ENCODE results near the gene NMT2. TPM values are rescaled to one million over a fixed set of nuclear protein-coding genes. Genes with fewer than 3 reads are reported as not detected.
A peak's percentile ranks its signal among the peaks of the same experiment; 100 is the strongest.

The NMT2 gene
- total and polyA plus RNA-seq, 2 experiments from 2014 or later, result 11.7 to 16.8 TPM

DNA sequence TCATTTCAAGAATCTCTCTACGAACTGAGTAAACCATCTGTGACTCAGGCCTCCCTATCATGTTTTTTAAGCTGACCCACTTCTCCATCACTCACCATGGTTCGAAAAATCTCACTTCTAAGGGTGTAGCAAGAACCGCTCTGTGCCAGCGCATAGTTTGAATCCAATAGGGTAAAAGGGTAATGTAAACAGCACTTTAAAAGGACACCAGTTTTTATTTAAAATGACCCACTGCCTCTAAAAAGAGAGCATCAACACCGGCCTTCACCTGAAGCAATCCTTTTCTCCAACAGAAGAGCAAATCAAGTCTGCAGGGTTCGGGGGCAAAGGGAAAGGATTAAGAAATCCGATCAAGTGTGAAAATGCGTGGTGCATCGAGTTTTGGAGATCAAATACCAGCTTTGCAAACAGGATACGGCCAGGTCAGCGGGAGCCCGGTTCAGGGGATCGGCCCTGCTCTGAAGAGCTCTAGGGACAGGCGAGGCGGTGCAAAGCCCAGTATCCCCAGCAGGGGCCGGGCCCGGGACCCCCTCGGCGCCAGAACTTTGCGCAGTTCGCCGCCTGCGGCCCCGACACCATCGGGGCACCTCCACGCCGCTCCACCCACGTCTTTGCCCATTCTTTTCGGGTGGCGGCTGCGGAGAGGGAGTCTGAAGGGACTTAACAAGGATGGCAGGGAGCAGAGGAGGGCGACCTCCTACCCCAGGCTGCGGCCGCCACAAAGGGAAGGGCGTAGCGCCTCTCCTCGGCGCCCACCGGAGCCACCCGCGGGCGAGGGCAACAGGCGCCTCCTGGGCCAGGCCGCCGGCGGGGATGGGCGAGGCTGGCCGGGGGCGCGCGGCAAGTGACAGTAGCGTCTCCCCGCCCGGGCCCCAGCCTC, 842 bp downstream of the NMT2 start (continued):
- TF ChIP-seq, protein P1, sequence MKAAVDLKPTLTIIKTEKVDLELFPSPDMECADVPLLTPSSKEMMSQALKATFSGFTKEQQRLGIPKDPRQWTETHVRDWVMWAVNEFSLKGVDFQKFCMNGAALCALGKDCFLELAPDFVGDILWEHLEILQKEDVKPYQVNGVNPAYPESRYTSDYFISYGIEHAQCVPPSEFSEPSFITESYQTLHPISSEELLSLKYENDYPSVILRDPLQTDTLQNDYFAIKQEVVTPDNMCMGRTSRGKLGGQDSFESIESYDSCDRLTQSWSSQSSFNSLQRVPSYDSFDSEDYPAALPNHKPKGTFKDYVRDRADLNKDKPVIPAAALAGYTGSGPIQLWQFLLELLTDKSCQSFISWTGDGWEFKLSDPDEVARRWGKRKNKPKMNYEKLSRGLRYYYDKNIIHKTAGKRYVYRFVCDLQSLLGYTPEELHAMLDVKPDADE (IDR thresholded peaks at IDR 0.05), result 0 out of 2 replicates have a peak, but pooled peaks have one; percentile 34
- TF ChIP-seq, protein P2, sequence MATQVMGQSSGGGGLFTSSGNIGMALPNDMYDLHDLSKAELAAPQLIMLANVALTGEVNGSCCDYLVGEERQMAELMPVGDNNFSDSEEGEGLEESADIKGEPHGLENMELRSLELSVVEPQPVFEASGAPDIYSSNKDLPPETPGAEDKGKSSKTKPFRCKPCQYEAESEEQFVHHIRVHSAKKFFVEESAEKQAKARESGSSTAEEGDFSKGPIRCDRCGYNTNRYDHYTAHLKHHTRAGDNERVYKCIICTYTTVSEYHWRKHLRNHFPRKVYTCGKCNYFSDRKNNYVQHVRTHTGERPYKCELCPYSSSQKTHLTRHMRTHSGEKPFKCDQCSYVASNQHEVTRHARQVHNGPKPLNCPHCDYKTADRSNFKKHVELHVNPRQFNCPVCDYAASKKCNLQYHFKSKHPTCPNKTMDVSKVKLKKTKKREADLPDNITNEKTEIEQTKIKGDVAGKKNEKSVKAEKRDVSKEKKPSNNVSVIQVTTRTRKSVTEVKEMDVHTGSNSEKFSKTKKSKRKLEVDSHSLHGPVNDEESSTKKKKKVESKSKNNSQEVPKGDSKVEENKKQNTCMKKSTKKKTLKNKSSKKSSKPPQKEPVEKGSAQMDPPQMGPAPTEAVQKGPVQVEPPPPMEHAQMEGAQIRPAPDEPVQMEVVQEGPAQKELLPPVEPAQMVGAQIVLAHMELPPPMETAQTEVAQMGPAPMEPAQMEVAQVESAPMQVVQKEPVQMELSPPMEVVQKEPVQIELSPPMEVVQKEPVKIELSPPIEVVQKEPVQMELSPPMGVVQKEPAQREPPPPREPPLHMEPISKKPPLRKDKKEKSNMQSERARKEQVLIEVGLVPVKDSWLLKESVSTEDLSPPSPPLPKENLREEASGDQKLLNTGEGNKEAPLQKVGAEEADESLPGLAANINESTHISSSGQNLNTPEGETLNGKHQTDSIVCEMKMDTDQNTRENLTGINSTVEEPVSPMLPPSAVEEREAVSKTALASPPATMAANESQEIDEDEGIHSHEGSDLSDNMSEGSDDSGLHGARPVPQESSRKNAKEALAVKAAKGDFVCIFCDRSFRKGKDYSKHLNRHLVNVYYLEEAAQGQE (IDR thresholded peaks at IDR 0.05; ENCODE audit: unreplicated experiment), result no peak
- TF ChIP-seq STAT1 (IDR thresholded peaks at IDR 0.05; ENCODE audit: unreplicated experiment) (no peak), JUNB (IDR thresholded peaks at IDR 0.05; ENCODE audit: unreplicated experiment) (no peak)

DNA sequence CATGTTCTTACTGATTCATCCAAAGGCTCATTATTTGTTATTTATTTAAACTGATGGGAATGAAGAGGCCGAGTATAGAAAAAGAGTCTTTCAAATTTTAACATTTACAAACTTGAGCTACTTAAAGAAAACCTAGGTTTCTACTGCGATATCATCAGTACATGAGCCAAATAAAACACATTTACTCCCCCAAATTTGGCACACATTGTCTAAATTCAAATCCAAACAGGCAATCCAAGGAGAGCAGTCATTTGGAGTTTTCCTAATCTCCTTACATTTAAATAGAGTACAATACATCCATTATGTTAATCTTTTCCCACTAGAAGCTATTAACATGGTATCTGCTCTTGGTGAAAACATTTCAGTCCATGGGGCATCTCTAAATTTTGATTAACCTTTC, 2.2 kb downstream of the NMT2 start:
- H3K36me3 ChIP-seq (ENCODE audit: insufficient read depth), result no peaks in the 10 kb centered on the region
- peak overlapping the region; percentile 82 for H3K4me3 Mint-ChIP-seq
- peaks cover 28% of the 10 kb centered on the region for H3K4me1 ChIP-seq (ENCODE audit: insufficient read depth)
- no peak overlapping the region for H2AFZ ChIP-seq
- peaks cover 46% of the 10 kb centered on the region for H3K79me2 ChIP-seq (replicated peaks; ENCODE audit: insufficient read depth)
- no peaks in the 10 kb centered on the region for H3K36me3 Mint-ChIP-seq (ENCODE audit: low read depth)
- no peaks in the 10 kb centered on the region for H4K20me1 ChIP-seq (replicated peaks; ENCODE audit: insufficient read depth)
- DNase-seq (ENCODE audit: low spot score), result no peak
- H3K27me3 Mint-ChIP-seq (ENCODE audit: insufficient read depth, low read depth, poor library complexity), result peaks cover 4% of the 10 kb centered on the region
- no peak overlapping the region for H3K27ac Mint-ChIP-seq
- no peaks in the 10 kb centered on the region for H3F3A ChIP-seq (replicated peaks; ENCODE audit: low read depth)
- H3K27ac ChIP-seq (ENCODE audit: low read depth), result no peak overlapping the region
- H3K4me2 ChIP-seq, result peak overlapping the region; percentile 80
- no peaks in the 10 kb centered on the region for H3K9me2 ChIP-seq (ENCODE audit: insufficient read depth)
- H3K27me3 ChIP-seq (ENCODE audit: insufficient read depth), result no peaks in the 10 kb centered on the region
- peak overlapping the region; percentile 57 for H3K4me3 ChIP-seq
- peaks cover 25% of the 10 kb centered on the region for H3K4me1 Mint-ChIP-seq
- no peaks in the 10 kb centered on the region for H3K9me3 Mint-ChIP-seq
- ATAC-seq, result no peak
- TF ChIP-seq, protein P3, sequence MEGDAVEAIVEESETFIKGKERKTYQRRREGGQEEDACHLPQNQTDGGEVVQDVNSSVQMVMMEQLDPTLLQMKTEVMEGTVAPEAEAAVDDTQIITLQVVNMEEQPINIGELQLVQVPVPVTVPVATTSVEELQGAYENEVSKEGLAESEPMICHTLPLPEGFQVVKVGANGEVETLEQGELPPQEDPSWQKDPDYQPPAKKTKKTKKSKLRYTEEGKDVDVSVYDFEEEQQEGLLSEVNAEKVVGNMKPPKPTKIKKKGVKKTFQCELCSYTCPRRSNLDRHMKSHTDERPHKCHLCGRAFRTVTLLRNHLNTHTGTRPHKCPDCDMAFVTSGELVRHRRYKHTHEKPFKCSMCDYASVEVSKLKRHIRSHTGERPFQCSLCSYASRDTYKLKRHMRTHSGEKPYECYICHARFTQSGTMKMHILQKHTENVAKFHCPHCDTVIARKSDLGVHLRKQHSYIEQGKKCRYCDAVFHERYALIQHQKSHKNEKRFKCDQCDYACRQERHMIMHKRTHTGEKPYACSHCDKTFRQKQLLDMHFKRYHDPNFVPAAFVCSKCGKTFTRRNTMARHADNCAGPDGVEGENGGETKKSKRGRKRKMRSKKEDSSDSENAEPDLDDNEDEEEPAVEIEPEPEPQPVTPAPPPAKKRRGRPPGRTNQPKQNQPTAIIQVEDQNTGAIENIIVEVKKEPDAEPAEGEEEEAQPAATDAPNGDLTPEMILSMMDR (conservative IDR thresholded peaks at IDR 0.05; ENCODE audit: low read depth in 2 of 2), result no peak
- TF ChIP-seq, protein P1 (IDR thresholded peaks at IDR 0.05), result no peak
- TF ChIP-seq EZH2 (IDR thresholded peaks at IDR 0.05; ENCODE audit: low read depth, unreplicated experiment) (no peak), STAT1 (IDR thresholded peaks at IDR 0.05; ENCODE audit: unreplicated experiment) (no peak), JUNB (IDR thresholded peaks at IDR 0.05; ENCODE audit: unreplicated experiment) (no peak), POLR2AphosphoS5 (IDR thresholded peaks at IDR 0.05; ENCODE audit: low read depth) (no peak), CREB1 (CRISPR knock-in tag; IDR thresholded peaks at IDR 0.05; ENCODE audit: low read depth) (no peak), EZH2phosphoT487 (IDR thresholded peaks at IDR 0.05; ENCODE audit: unreplicated experiment) (no peak), ZNF331 (CRISPR knock-in tag; IDR thresholded peaks at IDR 0.05; ENCODE audit: low read depth) (no peak), ZNF114 (CRISPR knock-in tag; IDR thresholded peaks at IDR 0.05) (no peak)
- TF ChIP-seq, protein P2 (IDR thresholded peaks at IDR 0.05; ENCODE audit: unreplicated experiment), result no peak
